WTC11 (cell line): Measurements from ENCODE around the gene IL23R. TPM values are rescaled to one million over a fixed set of nuclear protein-coding genes. Genes with fewer than 3 reads are reported as not detected.

Source experiments
- ATAC-seq: fragments of 200-7000 bp; cut with Tn5 transposase; 2 replicates; pipeline ENCODE4 v1.10.0; 2021; ENCODE audit warnings: mild to moderate bottlenecking, moderate library complexity
- CTCF ChIA-PET: fragments of 300-600 bp; sonication (Branson Sonifier 250); formaldehyde crosslinking; loops from one replicate; lab custom pipeline; 2021; ENCODE audit warnings: antibody characterized with exemption; lab: Charles Lee
- POLR2A ChIA-PET: fragments of 350-600 bp; sonication (Branson Sonifier 250); formaldehyde crosslinking; loops from one replicate; lab custom pipeline; 2021; ENCODE audit warnings: antibody characterized with exemption; lab: Charles Lee
- DNase-seq: peaks from one replicate; pipeline ENCODE4 v3.0.0; 2021; ENCODE audit warnings: low spot score
- H3K27ac Mint-ChIP-seq: 2 replicates; pipeline ENCODE4 v1.8.0; 2021; ENCODE audit warnings: mixed read lengths
- H3K27me3 Mint-ChIP-seq: 2 replicates; pipeline ENCODE4 v1.8.0; 2021; ENCODE audit warnings: low read depth, mild to moderate bottlenecking, moderate library complexity, mixed read lengths
- H3K36me3 Mint-ChIP-seq: 2 replicates; pipeline ENCODE4 v1.8.0; 2021; ENCODE audit warnings: mixed read lengths
- H3K4me1 Mint-ChIP-seq: 2 replicates; pipeline ENCODE4 v1.8.0; 2022; ENCODE audit warnings: mixed read lengths
- H3K4me3 Mint-ChIP-seq: 2 replicates; pipeline ENCODE4 v1.8.0; 2021; ENCODE audit warnings: mild to moderate bottlenecking, moderate library complexity, mixed read lengths
- H3K9me3 Mint-ChIP-seq: 2 replicates; pipeline ENCODE4 v1.8.0; 2021; ENCODE audit warnings: mixed read lengths
- CREB1 ChIP-seq: sonication (generic); formaldehyde crosslinking; IDR thresholded peaks from 2 replicates; pipeline ENCODE4 v1.8.0; 2023; ENCODE audit warnings: mild to moderate bottlenecking, missing genetic modification reagents
- CREM ChIP-seq: sonication (generic); formaldehyde crosslinking; IDR thresholded peaks from 2 replicates; pipeline ENCODE4 v1.8.1; 2022; ENCODE audit warnings: mild to moderate bottlenecking, missing genetic modification reagents, moderate library complexity
- ESRRA ChIP-seq: sonication (generic); formaldehyde crosslinking; IDR thresholded peaks from 2 replicates; pipeline ENCODE4 v1.8.1; 2022; ENCODE audit warnings: mild to moderate bottlenecking, missing genetic modification reagents, borderline replicate concordance
- FOXJ3 ChIP-seq: sonication (generic); formaldehyde crosslinking; IDR thresholded peaks from 2 replicates; pipeline ENCODE4 v1.9.0; 2021; ENCODE audit warnings: missing genetic modification reagents, mild to moderate bottlenecking, borderline replicate concordance
- NFYB ChIP-seq: sonication (generic); formaldehyde crosslinking; conservative IDR thresholded peaks from 2 replicates; pipeline ENCODE4 v1.8.0; 2022; ENCODE audit warnings: low read depth, missing genetic modification reagents
- NR1H2 ChIP-seq: sonication (generic); formaldehyde crosslinking; IDR thresholded peaks from 2 replicates; pipeline ENCODE4 v1.9.0; 2021; ENCODE audit warnings: mild to moderate bottlenecking, moderate library complexity, missing genetic modification reagents
- SOX15 ChIP-seq: fragments of 250-450 bp; sonication (Bioruptor Pico); IDR thresholded peaks from 2 replicates; pipeline ENCODE4 v1.9.0; 2021; ENCODE audit warnings: mild to moderate bottlenecking
- TEAD1 ChIP-seq: sonication (generic); formaldehyde crosslinking; IDR thresholded peaks from 2 replicates; pipeline ENCODE4 v1.8.0; 2022; ENCODE audit warnings: mild to moderate bottlenecking, missing genetic modification reagents
- TP53 ChIP-seq: sonication (generic); formaldehyde crosslinking; IDR thresholded peaks from 2 replicates; pipeline ENCODE4 v1.8.1; 2023; ENCODE audit warnings: mild to moderate bottlenecking, missing genetic modification reagents
- ZBTB43 ChIP-seq: sonication (generic); formaldehyde crosslinking; IDR thresholded peaks from 2 replicates; pipeline ENCODE4 v1.8.1; 2023; ENCODE audit warnings: mild to moderate bottlenecking, missing genetic modification reagents
- ZNF219 ChIP-seq: sonication (generic); formaldehyde crosslinking; IDR thresholded peaks from 2 replicates; pipeline ENCODE4 v1.8.0; 2023; ENCODE audit warnings: missing genetic modification reagents, mild to moderate bottlenecking, borderline replicate concordance
- ZNF317 ChIP-seq: sonication (generic); formaldehyde crosslinking; IDR thresholded peaks from 2 replicates; pipeline ENCODE4 v1.8.1; 2023; ENCODE audit warnings: low read depth, mild to moderate bottlenecking, moderate library complexity, missing genetic modification reagents, borderline replicate concordance
- ZNF396 ChIP-seq: fragments of 250-450 bp; sonication (Bioruptor Pico); IDR thresholded peaks from 2 replicates; pipeline ENCODE4 v1.8.0; 2021; ENCODE audit warnings: mild to moderate bottlenecking, moderate library complexity, borderline replicate concordance
- ZNF423 ChIP-seq: fragments of 250-450 bp; sonication (Bioruptor Pico); IDR thresholded peaks from 2 replicates; pipeline ENCODE4 v2.1.2; 2022; ENCODE audit warnings: mild to moderate bottlenecking, moderate library complexity
- ZSCAN18 ChIP-seq: fragments of 250-450 bp; sonication (Bioruptor Pico); IDR thresholded peaks from 2 replicates; pipeline ENCODE4 v2.1.2; 2022; ENCODE audit warnings: mild to moderate bottlenecking, moderate library complexity
- total RNA-seq: library from RNA; stranded (reverse); gene quantifications from 3 replicates; pipeline ENCODE4 v1.2.3, GENCODE V29; 2021
- TF ChIP-seq, protein P1 (sequence below): sonication (generic); formaldehyde crosslinking; IDR thresholded peaks from 2 replicates; pipeline ENCODE4 v1.8.0; 2022; ENCODE audit warnings: mild to moderate bottlenecking, missing genetic modification reagents
- TF ChIP-seq, protein P2 (sequence below): sonication (generic); formaldehyde crosslinking; conservative IDR thresholded peaks from 2 replicates; pipeline ENCODE4 v1.8.1; 2023; ENCODE audit warnings: mild to moderate bottlenecking, low read depth, missing genetic modification reagents, moderate library complexity
- TF ChIP-seq, protein P3 (sequence below): fragments of 250-450 bp; sonication (Bioruptor Pico); IDR thresholded peaks from 2 replicates; pipeline ENCODE4 v1.9.0; 2021; ENCODE audit warnings: mild to moderate bottlenecking
- TF ChIP-seq, protein P4 (sequence below): sonication (generic); formaldehyde crosslinking; IDR thresholded peaks from 2 replicates; pipeline ENCODE4 v1.8.1; 2023; ENCODE audit warnings: mild to moderate bottlenecking, missing genetic modification reagents
- TF ChIP-seq, protein P5 (sequence below): sonication (generic); formaldehyde crosslinking; conservative IDR thresholded peaks from 2 replicates; pipeline ENCODE4 v1.8.1; 2022; ENCODE audit warnings: mild to moderate bottlenecking, missing genetic modification reagents
- TF ChIP-seq, protein P6 (sequence below): sonication (generic); formaldehyde crosslinking; IDR thresholded peaks from 2 replicates; pipeline ENCODE4 v1.8.0; 2023; ENCODE audit warnings: missing genetic modification reagents, mild to moderate bottlenecking, borderline replicate concordance

IL23R gene
- total RNA-seq, 1 experiment from 2014 or later: not detected

DNA sequence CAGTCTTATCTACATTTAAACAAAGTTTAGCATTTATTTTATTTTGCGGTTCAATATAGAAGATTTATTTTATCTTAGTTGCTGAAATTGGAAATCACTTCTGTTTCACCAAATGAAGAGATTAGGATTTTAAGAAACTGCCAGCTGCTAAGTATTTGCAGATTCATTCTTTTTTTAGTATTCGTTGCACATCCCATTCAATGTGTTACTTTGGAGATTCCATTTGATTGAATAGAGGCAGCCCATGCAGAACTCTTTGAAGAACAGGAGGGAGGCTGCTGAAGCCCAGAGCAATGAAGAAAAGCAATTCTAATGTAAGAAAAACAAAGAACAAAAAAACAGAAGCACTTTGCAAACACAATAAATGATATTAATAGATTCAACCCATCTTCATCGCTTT lies 102.8 kb downstream of the IL23R start:
- ChIA-PET POLR2A (no interaction called here), CTCF (no interaction called here)
- DNase-seq (no peak), ATAC-seq (no peak)
- Mint-ChIP-seq H3K27ac (no peak overlapping the region), H3K9me3 (peaks cover 34% of the 10 kb centered on the region), H3K4me1 (no peaks in the 10 kb centered on the region), H3K4me3 (no peak overlapping the region), H3K36me3 (peaks cover 8% of the 10 kb centered on the region; the same call in 1 of the 2 replicates), H3K27me3 (no peaks in the 10 kb centered on the region; the same call in 1 of the 2 replicates)
- no peak for TF ChIP-seq ZNF219 (CRISPR knock-in tag)
- TF ChIP-seq CREB1 (CRISPR knock-in tag): no peak
- TF ChIP-seq, protein P1, sequence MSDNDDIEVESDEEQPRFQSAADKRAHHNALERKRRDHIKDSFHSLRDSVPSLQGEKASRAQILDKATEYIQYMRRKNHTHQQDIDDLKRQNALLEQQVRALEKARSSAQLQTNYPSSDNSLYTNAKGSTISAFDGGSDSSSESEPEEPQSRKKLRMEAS (CRISPR knock-in tag): no peak
- TF ChIP-seq, protein P2, sequence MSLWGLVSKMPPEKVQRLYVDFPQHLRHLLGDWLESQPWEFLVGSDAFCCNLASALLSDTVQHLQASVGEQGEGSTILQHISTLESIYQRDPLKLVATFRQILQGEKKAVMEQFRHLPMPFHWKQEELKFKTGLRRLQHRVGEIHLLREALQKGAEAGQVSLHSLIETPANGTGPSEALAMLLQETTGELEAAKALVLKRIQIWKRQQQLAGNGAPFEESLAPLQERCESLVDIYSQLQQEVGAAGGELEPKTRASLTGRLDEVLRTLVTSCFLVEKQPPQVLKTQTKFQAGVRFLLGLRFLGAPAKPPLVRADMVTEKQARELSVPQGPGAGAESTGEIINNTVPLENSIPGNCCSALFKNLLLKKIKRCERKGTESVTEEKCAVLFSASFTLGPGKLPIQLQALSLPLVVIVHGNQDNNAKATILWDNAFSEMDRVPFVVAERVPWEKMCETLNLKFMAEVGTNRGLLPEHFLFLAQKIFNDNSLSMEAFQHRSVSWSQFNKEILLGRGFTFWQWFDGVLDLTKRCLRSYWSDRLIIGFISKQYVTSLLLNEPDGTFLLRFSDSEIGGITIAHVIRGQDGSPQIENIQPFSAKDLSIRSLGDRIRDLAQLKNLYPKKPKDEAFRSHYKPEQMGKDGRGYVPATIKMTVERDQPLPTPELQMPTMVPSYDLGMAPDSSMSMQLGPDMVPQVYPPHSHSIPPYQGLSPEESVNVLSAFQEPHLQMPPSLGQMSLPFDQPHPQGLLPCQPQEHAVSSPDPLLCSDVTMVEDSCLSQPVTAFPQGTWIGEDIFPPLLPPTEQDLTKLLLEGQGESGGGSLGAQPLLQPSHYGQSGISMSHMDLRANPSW (CRISPR knock-in tag): no peak
- no peak for TF ChIP-seq CREM (CRISPR knock-in tag)
- no peak for TF ChIP-seq ZSCAN18 (CRISPR knock-in tag)
- no peak for TF ChIP-seq NFYB (CRISPR knock-in tag)
- TF ChIP-seq SOX15 (CRISPR knock-in tag): no peak
- no peak for TF ChIP-seq ZNF396
- TF ChIP-seq TEAD1 (CRISPR knock-in tag): no peak
- TF ChIP-seq, protein P3, sequence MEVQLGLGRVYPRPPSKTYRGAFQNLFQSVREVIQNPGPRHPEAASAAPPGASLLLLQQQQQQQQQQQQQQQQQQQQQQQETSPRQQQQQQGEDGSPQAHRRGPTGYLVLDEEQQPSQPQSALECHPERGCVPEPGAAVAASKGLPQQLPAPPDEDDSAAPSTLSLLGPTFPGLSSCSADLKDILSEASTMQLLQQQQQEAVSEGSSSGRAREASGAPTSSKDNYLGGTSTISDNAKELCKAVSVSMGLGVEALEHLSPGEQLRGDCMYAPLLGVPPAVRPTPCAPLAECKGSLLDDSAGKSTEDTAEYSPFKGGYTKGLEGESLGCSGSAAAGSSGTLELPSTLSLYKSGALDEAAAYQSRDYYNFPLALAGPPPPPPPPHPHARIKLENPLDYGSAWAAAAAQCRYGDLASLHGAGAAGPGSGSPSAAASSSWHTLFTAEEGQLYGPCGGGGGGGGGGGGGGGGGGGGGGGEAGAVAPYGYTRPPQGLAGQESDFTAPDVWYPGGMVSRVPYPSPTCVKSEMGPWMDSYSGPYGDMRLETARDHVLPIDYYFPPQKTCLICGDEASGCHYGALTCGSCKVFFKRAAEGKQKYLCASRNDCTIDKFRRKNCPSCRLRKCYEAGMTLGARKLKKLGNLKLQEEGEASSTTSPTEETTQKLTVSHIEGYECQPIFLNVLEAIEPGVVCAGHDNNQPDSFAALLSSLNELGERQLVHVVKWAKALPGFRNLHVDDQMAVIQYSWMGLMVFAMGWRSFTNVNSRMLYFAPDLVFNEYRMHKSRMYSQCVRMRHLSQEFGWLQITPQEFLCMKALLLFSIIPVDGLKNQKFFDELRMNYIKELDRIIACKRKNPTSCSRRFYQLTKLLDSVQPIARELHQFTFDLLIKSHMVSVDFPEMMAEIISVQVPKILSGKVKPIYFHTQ (CRISPR knock-in tag): no peak
- no peak for TF ChIP-seq TP53 (CRISPR knock-in tag)
- no peak for TF ChIP-seq FOXJ3
- TF ChIP-seq, protein P4, sequence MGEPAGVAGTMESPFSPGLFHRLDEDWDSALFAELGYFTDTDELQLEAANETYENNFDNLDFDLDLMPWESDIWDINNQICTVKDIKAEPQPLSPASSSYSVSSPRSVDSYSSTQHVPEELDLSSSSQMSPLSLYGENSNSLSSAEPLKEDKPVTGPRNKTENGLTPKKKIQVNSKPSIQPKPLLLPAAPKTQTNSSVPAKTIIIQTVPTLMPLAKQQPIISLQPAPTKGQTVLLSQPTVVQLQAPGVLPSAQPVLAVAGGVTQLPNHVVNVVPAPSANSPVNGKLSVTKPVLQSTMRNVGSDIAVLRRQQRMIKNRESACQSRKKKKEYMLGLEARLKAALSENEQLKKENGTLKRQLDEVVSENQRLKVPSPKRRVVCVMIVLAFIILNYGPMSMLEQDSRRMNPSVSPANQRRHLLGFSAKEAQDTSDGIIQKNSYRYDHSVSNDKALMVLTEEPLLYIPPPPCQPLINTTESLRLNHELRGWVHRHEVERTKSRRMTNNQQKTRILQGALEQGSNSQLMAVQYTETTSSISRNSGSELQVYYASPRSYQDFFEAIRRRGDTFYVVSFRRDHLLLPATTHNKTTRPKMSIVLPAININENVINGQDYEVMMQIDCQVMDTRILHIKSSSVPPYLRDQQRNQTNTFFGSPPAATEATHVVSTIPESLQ (CRISPR knock-in tag): no peak
- no peak for TF ChIP-seq NR1H2
- TF ChIP-seq, all 79 proteins: peak for 0

GRCh38 chr1:67270541-67270940 lies 104.3 kb downstream of the IL23R start:
- ChIA-PET POLR2A (no interaction called here), CTCF (no interaction called here)
- Mint-ChIP-seq H3K27me3 (no peaks in the 10 kb centered on the region; the same call in 1 of the 2 replicates), H3K27ac (no peak overlapping the region), H3K4me1 (no peaks in the 10 kb centered on the region), H3K4me3 (no peak overlapping the region), H3K36me3 (peaks cover 8% of the 10 kb centered on the region; the same call in 1 of the 2 replicates), H3K9me3 (peaks cover 38% of the 10 kb centered on the region)
- ATAC-seq: no peak
- no peak for DNase-seq
- TF ChIP-seq, protein P5, sequence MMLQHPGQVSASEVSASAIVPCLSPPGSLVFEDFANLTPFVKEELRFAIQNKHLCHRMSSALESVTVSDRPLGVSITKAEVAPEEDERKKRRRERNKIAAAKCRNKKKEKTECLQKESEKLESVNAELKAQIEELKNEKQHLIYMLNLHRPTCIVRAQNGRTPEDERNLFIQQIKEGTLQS (CRISPR knock-in tag): no peak
- TF ChIP-seq ESRRA (CRISPR knock-in tag) (no peak), ZNF317 (CRISPR knock-in tag) (no peak), ZBTB43 (CRISPR knock-in tag) (no peak), ZNF423 (CRISPR knock-in tag) (no peak)
- TF ChIP-seq, protein P6, sequence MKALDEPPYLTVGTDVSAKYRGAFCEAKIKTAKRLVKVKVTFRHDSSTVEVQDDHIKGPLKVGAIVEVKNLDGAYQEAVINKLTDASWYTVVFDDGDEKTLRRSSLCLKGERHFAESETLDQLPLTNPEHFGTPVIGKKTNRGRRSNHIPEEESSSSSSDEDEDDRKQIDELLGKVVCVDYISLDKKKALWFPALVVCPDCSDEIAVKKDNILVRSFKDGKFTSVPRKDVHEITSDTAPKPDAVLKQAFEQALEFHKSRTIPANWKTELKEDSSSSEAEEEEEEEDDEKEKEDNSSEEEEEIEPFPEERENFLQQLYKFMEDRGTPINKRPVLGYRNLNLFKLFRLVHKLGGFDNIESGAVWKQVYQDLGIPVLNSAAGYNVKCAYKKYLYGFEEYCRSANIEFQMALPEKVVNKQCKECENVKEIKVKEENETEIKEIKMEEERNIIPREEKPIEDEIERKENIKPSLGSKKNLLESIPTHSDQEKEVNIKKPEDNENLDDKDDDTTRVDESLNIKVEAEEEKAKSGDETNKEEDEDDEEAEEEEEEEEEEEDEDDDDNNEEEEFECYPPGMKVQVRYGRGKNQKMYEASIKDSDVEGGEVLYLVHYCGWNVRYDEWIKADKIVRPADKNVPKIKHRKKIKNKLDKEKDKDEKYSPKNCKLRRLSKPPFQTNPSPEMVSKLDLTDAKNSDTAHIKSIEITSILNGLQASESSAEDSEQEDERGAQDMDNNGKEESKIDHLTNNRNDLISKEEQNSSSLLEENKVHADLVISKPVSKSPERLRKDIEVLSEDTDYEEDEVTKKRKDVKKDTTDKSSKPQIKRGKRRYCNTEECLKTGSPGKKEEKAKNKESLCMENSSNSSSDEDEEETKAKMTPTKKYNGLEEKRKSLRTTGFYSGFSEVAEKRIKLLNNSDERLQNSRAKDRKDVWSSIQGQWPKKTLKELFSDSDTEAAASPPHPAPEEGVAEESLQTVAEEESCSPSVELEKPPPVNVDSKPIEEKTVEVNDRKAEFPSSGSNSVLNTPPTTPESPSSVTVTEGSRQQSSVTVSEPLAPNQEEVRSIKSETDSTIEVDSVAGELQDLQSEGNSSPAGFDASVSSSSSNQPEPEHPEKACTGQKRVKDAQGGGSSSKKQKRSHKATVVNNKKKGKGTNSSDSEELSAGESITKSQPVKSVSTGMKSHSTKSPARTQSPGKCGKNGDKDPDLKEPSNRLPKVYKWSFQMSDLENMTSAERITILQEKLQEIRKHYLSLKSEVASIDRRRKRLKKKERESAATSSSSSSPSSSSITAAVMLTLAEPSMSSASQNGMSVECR: no peak
